ENCODE results near the gene C11orf97. TPM values are rescaled to one million over a fixed set of nuclear protein-coding genes. Genes with fewer than 3 reads are reported as not detected.

The C11orf97 gene
- total and polyA plus RNA-seq, 2 of the 8 experiments (the other 6 are each of a cell fraction or from before 2014, with no cell fraction given): not detected

DNA sequence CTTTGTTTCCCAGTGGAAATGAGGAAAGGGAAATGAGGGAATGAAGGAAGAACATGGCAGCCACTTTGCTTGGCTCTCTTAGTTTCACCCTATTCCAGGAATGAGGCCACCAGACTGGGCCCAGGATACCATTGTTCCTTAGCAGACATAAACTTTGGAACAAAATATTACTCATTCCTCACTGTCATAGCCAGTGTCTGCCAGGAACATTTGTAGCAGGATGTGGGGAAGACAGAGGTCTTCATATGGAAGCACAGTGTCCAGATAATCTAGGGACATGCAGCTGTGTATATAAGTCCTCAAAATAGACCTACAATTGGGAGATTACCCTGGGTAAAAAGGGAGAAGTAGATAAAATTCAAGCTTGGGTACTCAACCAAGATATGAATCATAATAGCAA is 16.3 kb downstream of the C11orf97 start:
- H2BK120ac ChIP-seq (replicated peaks; ENCODE audit: low read depth, low read length): no peak overlapping the region
- H3K36me3 ChIP-seq (ENCODE audit: control insufficient read depth in 2 of 4, insufficient read depth in 4 of 4, low read length in 3 of 4): no peaks in the 10 kb centered on the region
- no peaks in the 10 kb centered on the region for H3K23me2 ChIP-seq (ENCODE audit: low read depth, low read length)
- H2BK20ac ChIP-seq (ENCODE audit: low read length): no peak overlapping the region
- TF ChIP-seq MAFK (IDR thresholded peaks at IDR 0.05; ENCODE audit: low read depth, low read length) (no peak), BCL11A (IDR thresholded peaks at IDR 0.05; ENCODE audit: low read depth in 2 of 2, low read length in 2 of 2) (no peak), TAF1 (IDR thresholded peaks at IDR 0.05; ENCODE audit: low read depth, low read length) (no peak), SUZ12 (IDR thresholded peaks at IDR 0.05; ENCODE audit: low read length) (no peak), BACH1 (IDR thresholded peaks at IDR 0.05; ENCODE audit: low read length) (no peak), RXRA (IDR thresholded peaks at IDR 0.05; ENCODE audit: insufficient read depth, low read depth, low read length) (no peak), CHD2 (IDR thresholded peaks at IDR 0.05; ENCODE audit: low read length) (no peak), HDAC6 (IDR thresholded peaks at IDR 0.05; ENCODE audit: low read depth, low read length) (no peak), NRF1 (IDR thresholded peaks at IDR 0.05; ENCODE audit: low read depth, low read length) (no peak), EP300 (IDR thresholded peaks at IDR 0.05; ENCODE audit: borderline replicate concordance in 1 of 2, low read depth in 2 of 2, low read length in 2 of 2) (no peak), USF2 (IDR thresholded peaks at IDR 0.05; ENCODE audit: low read length) (no peak), CTCF (IDR thresholded peaks at IDR 0.05; ENCODE audit: control extremely low read depth in 1 of 3, insufficient read depth in 1 of 3, low read depth in 1 of 3, low read length in 3 of 3) (no peak), JUND (IDR thresholded peaks at IDR 0.05; ENCODE audit: low read length) (no peak)
- H3K14ac ChIP-seq (ENCODE audit: insufficient read length): no peak overlapping the region
- no peak overlapping the region for H3K27ac ChIP-seq (ENCODE audit: low read depth, low read length)
- H4K8ac ChIP-seq (ENCODE audit: extremely low read depth, insufficient read depth, low read length): no peak overlapping the region
- H4K5ac ChIP-seq (ENCODE audit: insufficient read length, low read depth, low read length): no peak overlapping the region
- H3K4me1 ChIP-seq (replicated peaks in 1 of 4; ENCODE audit: control insufficient read depth in 3 of 4, insufficient read depth in 4 of 4, low read length in 3 of 4): no peaks in the 10 kb centered on the region
- no peak overlapping the region for H3K18ac ChIP-seq (ENCODE audit: extremely low read depth, low read length)
- no peak overlapping the region for H2BK5ac ChIP-seq (ENCODE audit: low read depth, low read length)
- H3K27me3 ChIP-seq (replicated peaks in 1 of 4; ENCODE audit: control insufficient read depth in 3 of 4, extremely low read depth in 1 of 4, insufficient read depth in 3 of 4, low read length in 3 of 4): no peaks in the 10 kb centered on the region
- H4K20me1 ChIP-seq (replicated peaks in 1 of 2; ENCODE audit: control insufficient read depth in 1 of 2, insufficient read depth in 2 of 2, low read length in 2 of 2): no peaks in the 10 kb centered on the region
- no peak overlapping the region for H2BK12ac ChIP-seq (ENCODE audit: low read depth, low read length)
- CTCF ChIA-PET (ENCODE audit: partially characterized antibody): no interaction called here
- no peak overlapping the region for H4K91ac ChIP-seq (replicated peaks; ENCODE audit: insufficient read length, low read length)
- no peak overlapping the region for H2BK15ac ChIP-seq (ENCODE audit: low read length)
- H3K79me1 ChIP-seq (ENCODE audit: low read depth, low read length): no peaks in the 10 kb centered on the region
- H2AK5ac ChIP-seq (ENCODE audit: low read depth, low read length): no peak overlapping the region
- no peak overlapping the region for H3K9ac ChIP-seq (replicated peaks in 1 of 4; ENCODE audit: extremely low read depth in 1 of 4, low read depth in 3 of 4, low read length in 3 of 4)
- H3K4me3 ChIP-seq (ENCODE audit: extremely low read depth in 1 of 4, insufficient read depth in 2 of 4, low read depth in 3 of 4, low read length in 4 of 4): no peak overlapping the region
- H3K4ac ChIP-seq (replicated peaks; ENCODE audit: insufficient read length, low read depth, low read length): no peak overlapping the region
- no peak overlapping the region for H3K56ac ChIP-seq (replicated peaks; ENCODE audit: insufficient read length, low read depth, low read length)
- H3K9me3 ChIP-seq (ENCODE audit: insufficient read depth in 2 of 2, low read depth in 1 of 2, low read length in 1 of 2): no peaks in the 10 kb centered on the region
- no peaks in the 10 kb centered on the region for H3K79me2 ChIP-seq (ENCODE audit: control insufficient read depth in 1 of 2, insufficient read depth in 2 of 2, low read length in 2 of 2)
- H3K23ac ChIP-seq (ENCODE audit: insufficient read length): no peak overlapping the region
- H2AFZ ChIP-seq (ENCODE audit: low read length): no peak overlapping the region
- POLR2A ChIA-PET (ENCODE audit: partially characterized antibody): no interaction called here
- DNase-seq (ENCODE audit: low read depth in 1 of 2, low spot score in 2 of 2) (no peak), FAIRE-seq (no peak)
- no peak overlapping the region for H3K4me2 ChIP-seq (ENCODE audit: insufficient read depth in 1 of 2, low read depth in 2 of 2, low read length in 2 of 2)

Data from H1 (cell line).